ENCODE results near the gene SETD7.

The SETD7 gene

GRCh38 chr4:139587446-139587845 is 31.4 kb upstream of the SETD7 start:
- no peak for TF ChIP-seq CTCF (IDR thresholded peaks at IDR 0.05; ENCODE audit: low read depth, low read length)
- H3K4me3 ChIP-seq (ENCODE audit: low read depth, low read length), result no peak overlapping the region

- no peak for TF ChIP-seq CTCF (IDR thresholded peaks at IDR 0.05; ENCODE audit: low read depth, low read length)
- no peak overlapping the region for H3K4me3 ChIP-seq (ENCODE audit: low read depth, low read length)
These were observed 29.5 kb upstream of the SETD7 start for GRCh38 chr4:139585473-139585872.

- H3K4me3 ChIP-seq (ENCODE audit: low read depth, low read length), result no peak overlapping the region
- TF ChIP-seq CTCF (IDR thresholded peaks at IDR 0.05; ENCODE audit: low read depth, low read length), result no peak
These were observed 28.8 kb upstream of the SETD7 start for GRCh38 chr4:139584784-139585183.

- no peak for TF ChIP-seq CTCF (IDR thresholded peaks at IDR 0.05; ENCODE audit: low read depth, low read length)
These were observed 28.0 kb upstream of the SETD7 start for GRCh38 chr4:139584013-139584412.

GRCh38 chr4:139582044-139582443 is 26.0 kb upstream of the SETD7 start:
- no peak for TF ChIP-seq CTCF (IDR thresholded peaks at IDR 0.05; ENCODE audit: low read depth, low read length)
- no peak overlapping the region for H3K4me3 ChIP-seq (ENCODE audit: low read depth, low read length)

More at GRCh38 chr4:139584013-139584412, 28.0 kb upstream of the SETD7 start:
- H3K4me3 ChIP-seq (ENCODE audit: low read depth, low read length), result no peak overlapping the region

GRCh38 chr4:139581096-139581495 is 25.1 kb upstream of the SETD7 start:
- TF ChIP-seq CTCF (IDR thresholded peaks at IDR 0.05; ENCODE audit: low read depth, low read length), result no peak
- no peak overlapping the region for H3K4me3 ChIP-seq (ENCODE audit: low read depth, low read length)

GRCh38 chr4:139576219-139576618 is 20.2 kb upstream of the SETD7 start:
- TF ChIP-seq CTCF (IDR thresholded peaks at IDR 0.05; ENCODE audit: low read depth, low read length), result no peak
- no peak overlapping the region for H3K4me3 ChIP-seq (ENCODE audit: low read depth, low read length)

All from WI38 (cell line).